ENCODE measurements around the gene FOXC1.
A peak's percentile ranks its signal among the peaks of the same experiment; 100 is the strongest.

DNA sequence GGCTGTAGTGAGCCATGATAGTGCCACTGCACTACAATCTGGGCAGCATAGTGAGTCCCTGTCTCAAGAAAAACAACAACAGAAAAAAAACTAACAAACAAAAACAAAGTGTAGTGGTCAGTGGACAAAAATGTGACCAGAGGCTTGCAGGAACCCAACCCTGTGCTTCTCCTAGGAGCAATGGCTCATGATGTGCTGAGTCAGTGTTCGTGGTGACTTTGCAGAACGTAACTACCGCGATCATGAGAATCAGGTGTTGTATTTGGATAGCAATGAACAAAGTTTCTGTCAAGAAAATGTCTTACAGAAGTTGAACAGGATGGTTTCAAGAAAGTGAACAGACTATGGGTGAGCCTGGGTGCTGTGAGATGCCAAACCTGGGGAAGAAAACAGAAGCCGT is 18.5 kb upstream of the FOXC1 start:
- TF ChIP-seq HDAC2 (IDR thresholded peaks at IDR 0.05) (no peak), HOXB13 (CRISPR knock-in tag; IDR thresholded peaks at IDR 0.05; ENCODE audit: low read depth) (no peak), MAFK (IDR thresholded peaks at IDR 0.05; ENCODE audit: partially characterized antibody) (peak; percentile 48), RAD21 (conservative IDR thresholded peaks at IDR 0.05 in 1 of 2, IDR thresholded peaks at IDR 0.05 in 1 of 2) (no peak), ZFP36 (IDR thresholded peaks at IDR 0.05; ENCODE audit: borderline replicate concordance, partially characterized antibody) (no peak), JUN (IDR thresholded peaks at IDR 0.05) (no peak)
- TF ChIP-seq, protein P1, sequence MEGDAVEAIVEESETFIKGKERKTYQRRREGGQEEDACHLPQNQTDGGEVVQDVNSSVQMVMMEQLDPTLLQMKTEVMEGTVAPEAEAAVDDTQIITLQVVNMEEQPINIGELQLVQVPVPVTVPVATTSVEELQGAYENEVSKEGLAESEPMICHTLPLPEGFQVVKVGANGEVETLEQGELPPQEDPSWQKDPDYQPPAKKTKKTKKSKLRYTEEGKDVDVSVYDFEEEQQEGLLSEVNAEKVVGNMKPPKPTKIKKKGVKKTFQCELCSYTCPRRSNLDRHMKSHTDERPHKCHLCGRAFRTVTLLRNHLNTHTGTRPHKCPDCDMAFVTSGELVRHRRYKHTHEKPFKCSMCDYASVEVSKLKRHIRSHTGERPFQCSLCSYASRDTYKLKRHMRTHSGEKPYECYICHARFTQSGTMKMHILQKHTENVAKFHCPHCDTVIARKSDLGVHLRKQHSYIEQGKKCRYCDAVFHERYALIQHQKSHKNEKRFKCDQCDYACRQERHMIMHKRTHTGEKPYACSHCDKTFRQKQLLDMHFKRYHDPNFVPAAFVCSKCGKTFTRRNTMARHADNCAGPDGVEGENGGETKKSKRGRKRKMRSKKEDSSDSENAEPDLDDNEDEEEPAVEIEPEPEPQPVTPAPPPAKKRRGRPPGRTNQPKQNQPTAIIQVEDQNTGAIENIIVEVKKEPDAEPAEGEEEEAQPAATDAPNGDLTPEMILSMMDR (IDR thresholded peaks at IDR 0.05): no peak
